Activated CD8-positive, alpha-beta T cell treated with anti-CD3 and anti-CD28 coated beads, Interleukin-2, amount 10 ng/mL, durations not matched to agents 7 days and 5 days (primary cell): Measurements from ENCODE around the gene MYF5. TPM values are rescaled to one million over a fixed set of nuclear protein-coding genes. Genes with fewer than 3 reads are reported as not detected.

Experiments
- ATAC-seq: fragments of 150-1000 bp; cut with Tn5 transposase; one replicate; pipeline ENCODE4 v1.10.0; 2021; ENCODE audit warnings: moderate library complexity
- CTCF ChIA-PET: fragments of 350-600 bp; sonication (Branson Sonifier 250); formaldehyde crosslinking; loops from one replicate; lab custom pipeline; 2021; ENCODE audit warnings: antibody characterized with exemption; lab: Charles Lee
- POLR2A ChIA-PET: fragments of 350-600 bp; sonication (Branson Sonifier 250); formaldehyde crosslinking; loops from one replicate; lab custom pipeline; 2021; ENCODE audit warnings: antibody characterized with exemption; lab: Charles Lee
- DNase-seq: peaks from one replicate; pipeline ENCODE4 v3.0.0-alpha.2; 2020
- H3K27ac Mint-ChIP-seq: one replicate; pipeline ENCODE4 v1.8.0; 2021; ENCODE audit warnings: mild to moderate bottlenecking, mixed read lengths
- H3K27me3 Mint-ChIP-seq: one replicate; pipeline ENCODE4 v1.8.0; 2021; ENCODE audit warnings: low read depth, mixed read lengths
- H3K36me3 Mint-ChIP-seq: one replicate; pipeline ENCODE4 v1.8.0; 2021; ENCODE audit warnings: low read depth, mixed read lengths
- H3K4me1 Mint-ChIP-seq: one replicate; pipeline ENCODE4 v1.8.0; 2021; ENCODE audit warnings: low read depth, mixed read lengths
- H3K4me3 Mint-ChIP-seq: one replicate; pipeline ENCODE4 v1.8.0; 2021; ENCODE audit warnings: mild to moderate bottlenecking, mixed read lengths
- H3K9me3 Mint-ChIP-seq: one replicate; pipeline ENCODE4 v1.8.0; 2022; ENCODE audit warnings: mixed read lengths; ENCODE audit not compliant: insufficient read depth
- total RNA-seq, 2 experiments: library from RNA; stranded (reverse); gene quantifications; one replicate each; pipeline ENCODE4 v1.2.3, GENCODE V29; 2021

MYF5 gene
- total RNA-seq, 2 experiments from 2014 or later: not detected

DNA sequence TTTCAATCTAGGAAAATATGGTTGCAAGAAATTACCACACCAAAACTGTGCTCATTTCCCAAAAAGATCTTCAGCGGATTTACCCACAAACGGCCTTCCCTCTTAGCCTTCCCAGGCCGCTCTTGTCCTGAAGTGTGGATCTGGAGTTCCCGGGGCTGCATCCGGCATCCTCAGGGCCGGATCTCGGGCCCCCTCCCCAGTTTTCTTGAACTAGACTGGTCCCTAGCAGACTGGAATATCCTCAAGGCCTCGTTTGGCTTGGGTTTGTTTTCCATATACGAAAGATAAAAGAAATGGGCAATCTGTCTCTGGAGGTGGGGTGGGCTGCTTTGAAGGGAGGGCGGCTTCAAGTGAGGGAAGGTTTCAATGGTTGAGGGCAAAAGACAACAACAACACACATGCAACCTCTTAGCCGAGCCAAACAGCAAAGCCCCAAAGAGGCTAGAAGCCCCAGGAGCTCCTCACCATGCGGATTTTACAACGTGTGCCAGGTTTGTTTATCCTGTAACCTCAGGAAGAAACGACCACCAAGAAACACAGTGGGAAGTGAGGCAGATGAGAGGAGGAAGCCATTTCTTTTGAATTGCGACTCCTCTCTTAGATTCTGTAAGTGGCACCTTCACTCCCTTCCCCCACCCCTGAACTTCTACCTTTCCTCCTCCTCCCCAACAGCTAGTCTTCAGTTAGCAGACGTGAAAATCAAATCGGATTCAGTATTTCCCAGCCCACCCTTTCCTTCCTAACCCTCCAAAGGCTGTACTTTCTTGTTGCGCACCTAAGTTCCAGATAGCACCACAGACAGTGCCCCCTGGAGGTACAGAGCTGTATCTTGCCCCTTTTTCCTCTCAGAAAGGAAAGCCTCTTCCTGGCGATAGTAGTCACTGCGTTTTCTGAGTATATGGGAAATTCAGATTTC lies 6.6 kb upstream of the MYF5 start:
- Mint-ChIP-seq H3K9me3 (no peaks in the 10 kb centered on the region), H3K27ac (no peak overlapping the region), H3K36me3 (no peaks in the 10 kb centered on the region), H3K4me1 (peaks cover 3% of the 10 kb centered on the region), H3K4me3 (no peak overlapping the region), H3K27me3 (peaks cover 38% of the 10 kb centered on the region)
- CTCF ChIA-PET: no interaction called here
- ATAC-seq (no peak), DNase-seq (no peak)
- POLR2A ChIA-PET: no interaction called here

DNA sequence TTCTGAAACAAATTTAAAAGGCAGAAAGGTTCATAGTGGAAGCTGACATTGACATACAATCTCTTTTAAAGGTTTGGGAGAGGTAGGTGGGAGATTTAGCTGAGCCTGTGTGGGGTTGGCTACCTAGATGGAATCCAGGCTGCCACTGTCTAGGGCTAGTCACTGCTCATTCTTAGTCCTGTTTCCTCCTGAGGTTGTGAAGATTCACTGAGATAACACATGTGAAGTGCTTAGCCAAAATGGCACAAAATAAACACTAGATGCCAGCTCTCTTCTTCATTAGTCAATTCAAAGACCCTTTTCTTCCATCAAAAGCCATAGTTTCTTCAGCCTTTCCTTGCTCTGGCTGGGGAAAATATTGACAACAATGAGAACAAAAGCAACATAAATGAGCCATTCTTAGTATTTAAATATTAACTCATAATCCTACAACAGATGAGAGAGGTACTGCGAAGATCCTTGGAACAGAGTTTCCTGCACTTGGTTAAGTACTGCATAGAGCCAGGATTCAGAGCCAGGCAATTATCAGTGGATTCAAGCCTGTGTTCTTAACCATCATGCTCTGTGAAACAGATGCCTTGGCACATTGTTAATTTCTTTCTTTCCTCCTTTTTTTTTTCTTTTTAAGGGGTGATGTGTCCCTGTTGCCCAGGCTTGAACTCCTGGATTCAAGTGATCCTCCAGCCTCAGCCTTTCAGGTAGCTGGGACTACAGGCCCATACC lies 5.8 kb upstream of the MYF5 start:
- ChIA-PET POLR2A (no interaction called here), CTCF (no interaction called here)
- Mint-ChIP-seq H3K27me3 (peaks cover 41% of the 10 kb centered on the region), H3K4me3 (no peak overlapping the region), H3K4me1 (peaks cover 3% of the 10 kb centered on the region), H3K9me3 (no peaks in the 10 kb centered on the region), H3K36me3 (no peaks in the 10 kb centered on the region), H3K27ac (no peak overlapping the region)
- ATAC-seq (no peak), DNase-seq (no peak)

DNA sequence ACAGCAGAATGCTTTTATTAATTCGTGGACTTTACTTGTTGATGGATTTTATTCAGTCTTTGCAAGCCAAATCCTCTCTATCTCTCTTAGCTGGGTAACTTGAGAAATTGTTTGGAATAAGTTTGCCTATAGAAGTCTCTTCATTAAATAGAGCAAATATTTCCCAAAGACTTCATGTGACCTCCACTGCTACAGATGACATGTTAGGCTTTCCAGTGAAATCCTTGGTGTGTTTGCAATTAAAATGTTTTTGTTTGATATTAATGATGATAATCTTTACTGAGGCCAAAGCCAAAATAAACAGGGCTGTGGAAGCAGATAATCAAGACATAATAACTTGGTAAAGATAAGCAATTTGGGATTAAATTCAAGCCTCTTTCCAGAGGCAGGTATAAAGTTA lies 4.8 kb upstream of the MYF5 start:
- ATAC-seq (no peak), DNase-seq (no peak)
- Mint-ChIP-seq H3K27ac (no peak overlapping the region), H3K9me3 (no peaks in the 10 kb centered on the region), H3K4me3 (no peak overlapping the region), H3K4me1 (peaks cover 3% of the 10 kb centered on the region), H3K36me3 (no peaks in the 10 kb centered on the region), H3K27me3 (peaks cover 48% of the 10 kb centered on the region)
- ChIA-PET POLR2A (no interaction called here), CTCF (no interaction called here)

DNA sequence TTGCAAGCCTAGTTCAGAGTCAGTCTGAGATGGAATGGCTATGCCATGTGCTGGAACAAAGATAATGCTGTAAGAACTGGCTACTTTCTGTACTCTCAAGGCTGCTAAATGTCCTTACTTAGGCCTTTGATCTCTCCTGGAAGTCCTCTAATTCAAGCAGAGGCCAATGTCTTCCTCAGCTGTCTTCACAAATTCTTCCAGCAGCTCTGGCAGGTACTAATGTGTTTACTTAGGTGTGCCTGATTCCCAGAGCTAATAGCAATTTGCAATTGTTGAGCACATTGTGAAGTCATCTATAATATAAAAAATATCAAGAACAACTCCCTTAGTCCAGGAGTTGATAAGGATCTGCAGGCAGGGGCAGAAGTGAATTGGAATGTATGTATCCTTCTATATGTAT lies 3.8 kb upstream of the MYF5 start:
- Mint-ChIP-seq H3K9me3 (no peaks in the 10 kb centered on the region), H3K4me3 (no peak overlapping the region), H3K4me1 (peaks cover 3% of the 10 kb centered on the region), H3K27ac (no peak overlapping the region), H3K27me3 (peaks cover 41% of the 10 kb centered on the region), H3K36me3 (no peaks in the 10 kb centered on the region)
- ChIA-PET CTCF (no interaction called here), POLR2A (no interaction called here)
- no peak for ATAC-seq
- DNase-seq: no peak

DNA sequence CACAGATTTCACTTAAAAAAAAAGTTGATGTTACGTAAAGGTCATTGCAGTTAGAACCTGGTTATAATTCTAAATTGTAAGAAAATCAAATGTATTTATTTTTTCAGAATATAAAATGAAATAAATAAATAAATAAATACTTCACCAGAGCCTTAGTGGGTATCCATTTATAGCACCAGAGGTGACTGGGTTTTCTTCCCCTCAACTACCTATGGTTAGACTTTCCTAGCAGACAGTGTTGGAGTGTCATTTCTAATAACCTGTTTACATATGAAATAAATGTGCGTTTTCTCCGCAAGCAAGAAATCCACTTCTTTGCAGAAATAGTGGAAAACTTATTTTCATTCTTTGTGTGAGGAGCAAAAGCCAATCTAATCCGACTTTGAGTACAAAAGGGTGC lies 3.3 kb upstream of the MYF5 start:
- POLR2A ChIA-PET: no interaction called here

DNA sequence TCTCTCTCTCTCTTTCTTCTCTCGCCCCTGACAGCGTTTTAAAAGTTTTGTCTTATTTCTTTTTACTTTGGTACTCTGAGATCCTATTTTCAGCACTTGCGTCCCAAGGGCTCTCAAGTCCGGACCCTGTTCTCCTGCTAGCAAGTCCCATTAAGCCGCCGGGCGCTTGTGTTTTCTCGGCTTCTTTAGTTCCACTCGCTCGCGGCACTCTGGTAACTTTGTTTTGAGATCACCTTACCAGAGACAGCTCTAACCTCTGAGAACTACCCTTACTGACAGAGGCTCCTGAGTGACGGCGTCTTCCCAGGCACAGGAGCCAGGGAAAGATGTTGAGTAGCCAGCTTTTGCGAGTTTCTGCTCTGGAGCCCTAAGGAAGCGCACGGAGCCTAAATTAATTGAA lies 2.7 kb upstream of the MYF5 start:
- Mint-ChIP-seq H3K27ac (no peak overlapping the region), H3K9me3 (no peaks in the 10 kb centered on the region), H3K4me3 (no peak overlapping the region), H3K27me3 (peaks cover 34% of the 10 kb centered on the region), H3K36me3 (no peaks in the 10 kb centered on the region), H3K4me1 (no peaks in the 10 kb centered on the region)
- CTCF ChIA-PET: no interaction called here
- ATAC-seq (no peak), DNase-seq (no peak)
- POLR2A ChIA-PET: no interaction called here

More for the DNA sequence above, 3.3 kb upstream of the MYF5 start:
- Mint-ChIP-seq H3K36me3 (no peaks in the 10 kb centered on the region), H3K4me3 (no peak overlapping the region), H3K9me3 (no peaks in the 10 kb centered on the region), H3K27me3 (peaks cover 39% of the 10 kb centered on the region), H3K4me1 (peaks cover 3% of the 10 kb centered on the region), H3K27ac (no peak overlapping the region)
- CTCF ChIA-PET: no interaction called here
- DNase-seq: no peak
- no peak for ATAC-seq

DNA sequence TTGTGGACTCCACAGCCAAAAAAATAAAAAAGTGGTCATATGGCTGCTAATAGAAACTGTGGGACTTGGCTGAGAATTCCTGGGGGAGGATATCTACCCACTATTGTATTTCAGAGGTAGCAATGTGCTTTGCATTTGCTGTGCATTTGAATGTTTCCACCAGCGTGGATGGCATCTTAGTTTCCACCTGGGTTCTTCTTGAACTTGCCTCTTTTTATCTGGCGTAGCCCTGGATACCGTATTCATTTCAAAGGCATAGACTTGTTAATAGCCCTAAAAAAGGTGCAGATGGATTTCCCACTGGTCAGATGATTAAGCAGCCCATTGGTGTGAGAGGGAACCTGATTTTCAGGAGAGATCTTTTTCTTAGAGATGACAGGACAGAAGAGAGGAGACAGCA lies 1.9 kb upstream of the MYF5 start:
- CTCF ChIA-PET: no interaction called here
- Mint-ChIP-seq H3K27me3 (peaks cover 30% of the 10 kb centered on the region), H3K36me3 (no peaks in the 10 kb centered on the region), H3K4me1 (no peaks in the 10 kb centered on the region), H3K4me3 (no peak overlapping the region), H3K27ac (no peak overlapping the region), H3K9me3 (no peaks in the 10 kb centered on the region)
- ATAC-seq (no peak), DNase-seq (no peak)
- POLR2A ChIA-PET: no interaction called here

DNA sequence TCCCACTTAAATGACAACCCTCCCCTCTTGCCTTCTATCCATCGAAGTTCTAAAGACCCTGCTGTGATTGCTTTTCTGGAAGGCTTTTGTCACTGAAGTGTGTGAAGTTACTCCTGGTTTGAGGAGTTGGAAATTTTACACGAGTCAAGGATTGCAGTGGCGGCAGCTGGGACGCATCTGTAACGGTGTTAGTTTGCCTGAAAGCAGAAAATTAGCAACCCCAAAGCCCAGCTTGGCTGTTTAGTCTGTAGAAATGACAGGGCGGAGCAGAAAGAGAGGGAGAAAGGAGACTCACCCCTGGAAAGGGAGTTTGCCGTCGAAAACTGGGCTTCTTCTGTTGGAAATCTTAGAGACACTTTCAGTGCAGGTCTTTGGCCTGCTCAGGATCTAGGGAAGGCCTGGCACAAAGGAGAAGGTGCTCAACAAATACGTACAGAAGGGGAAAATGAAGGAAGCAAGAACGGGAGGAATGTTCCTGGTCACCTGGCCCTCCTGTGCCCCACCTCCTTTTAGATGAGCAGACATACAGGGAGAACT lies 931 bp upstream of the MYF5 start:
- Mint-ChIP-seq H3K36me3 (no peaks in the 10 kb centered on the region), H3K27me3 (peaks cover 26% of the 10 kb centered on the region), H3K4me1 (no peaks in the 10 kb centered on the region), H3K27ac (no peak overlapping the region), H3K9me3 (no peaks in the 10 kb centered on the region), H3K4me3 (no peak overlapping the region)
- ChIA-PET CTCF (no interaction called here), POLR2A (no interaction called here)
- ATAC-seq: no peak
- no peak for DNase-seq

DNA sequence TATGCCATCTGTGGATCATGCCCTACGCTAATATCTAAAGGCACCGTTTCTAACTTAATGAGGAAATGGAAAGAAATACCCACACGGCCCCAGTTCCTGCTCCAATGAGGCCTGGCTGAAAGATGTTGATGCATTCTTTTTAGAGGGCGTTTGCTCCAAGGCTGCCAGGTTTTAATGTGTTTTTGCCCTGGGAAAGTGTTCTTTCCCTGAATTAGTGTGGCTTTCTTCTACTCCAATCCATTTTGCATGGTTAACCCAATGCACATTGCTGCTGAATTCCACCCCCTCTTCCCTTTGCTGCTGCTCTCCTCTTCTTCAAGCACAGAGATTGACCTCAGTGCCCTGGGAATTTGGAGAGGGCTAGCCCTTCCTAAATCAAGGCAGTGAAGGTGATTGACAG lies 1.1 kb downstream of the MYF5 start:
- H3K4me3 Mint-ChIP-seq: no peak overlapping the region
- DNase-seq (no peak), ATAC-seq (no peak)
- POLR2A ChIA-PET: no interaction called here
- no peak overlapping the region for H3K27ac Mint-ChIP-seq
- peaks cover 26% of the 10 kb centered on the region for H3K27me3 Mint-ChIP-seq
- H3K36me3 Mint-ChIP-seq: no peaks in the 10 kb centered on the region
- no peaks in the 10 kb centered on the region for H3K9me3 Mint-ChIP-seq
- CTCF ChIA-PET: no interaction called here
- no peaks in the 10 kb centered on the region for H3K4me1 Mint-ChIP-seq

DNA sequence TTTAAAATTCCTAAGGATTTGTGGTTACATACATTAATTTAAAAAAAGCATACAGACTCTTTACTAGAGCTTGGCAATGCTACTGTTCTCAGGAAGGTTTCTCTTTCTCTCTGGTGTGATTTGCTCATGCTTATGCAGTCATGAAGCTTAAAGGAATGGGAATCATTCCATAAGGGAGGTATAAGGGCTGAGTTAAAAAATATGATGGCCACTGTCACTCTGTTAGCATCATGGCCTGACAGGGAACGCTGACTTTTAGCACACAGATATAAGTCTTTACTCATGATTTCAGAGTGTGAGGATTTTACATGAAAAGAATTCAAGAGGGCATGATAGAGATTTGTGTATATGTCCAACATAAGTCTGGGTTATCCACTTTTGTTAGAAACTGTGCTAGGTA lies 3.8 kb downstream of the MYF5 start:
- ChIA-PET POLR2A (no interaction called here), CTCF (no interaction called here)
- ATAC-seq (no peak), DNase-seq (no peak)
- Mint-ChIP-seq H3K27me3 (peaks cover 10% of the 10 kb centered on the region), H3K4me1 (no peaks in the 10 kb centered on the region), H3K4me3 (no peak overlapping the region), H3K36me3 (no peaks in the 10 kb centered on the region), H3K9me3 (no peaks in the 10 kb centered on the region), H3K27ac (no peak overlapping the region)

DNA sequence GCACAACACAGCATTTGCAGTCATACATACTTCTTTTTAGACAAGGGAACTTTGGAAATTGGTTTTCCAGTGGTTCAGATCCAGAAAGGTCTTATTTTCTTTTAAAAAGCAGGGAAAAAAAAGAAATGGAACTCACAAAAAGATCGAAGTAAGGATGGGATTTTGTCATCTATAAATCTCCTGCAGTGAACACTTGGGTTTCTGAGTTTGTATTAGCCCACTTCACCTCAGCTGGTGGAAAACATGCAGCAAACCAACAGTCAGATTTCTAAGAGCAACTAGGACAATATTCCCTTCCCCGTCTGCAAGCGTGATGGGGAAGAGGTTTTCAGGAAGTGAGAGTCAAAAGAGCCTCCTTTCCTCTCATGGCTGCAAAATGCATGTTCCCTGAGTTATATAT lies 4.6 kb downstream of the MYF5 start:
- CTCF ChIA-PET: no interaction called here
- Mint-ChIP-seq H3K9me3 (no peaks in the 10 kb centered on the region), H3K36me3 (no peaks in the 10 kb centered on the region), H3K27me3 (peaks cover 3% of the 10 kb centered on the region), H3K4me3 (no peak overlapping the region), H3K4me1 (no peaks in the 10 kb centered on the region), H3K27ac (no peak overlapping the region)
- POLR2A ChIA-PET: no interaction called here
- no peak for ATAC-seq
- DNase-seq: no peak

DNA sequence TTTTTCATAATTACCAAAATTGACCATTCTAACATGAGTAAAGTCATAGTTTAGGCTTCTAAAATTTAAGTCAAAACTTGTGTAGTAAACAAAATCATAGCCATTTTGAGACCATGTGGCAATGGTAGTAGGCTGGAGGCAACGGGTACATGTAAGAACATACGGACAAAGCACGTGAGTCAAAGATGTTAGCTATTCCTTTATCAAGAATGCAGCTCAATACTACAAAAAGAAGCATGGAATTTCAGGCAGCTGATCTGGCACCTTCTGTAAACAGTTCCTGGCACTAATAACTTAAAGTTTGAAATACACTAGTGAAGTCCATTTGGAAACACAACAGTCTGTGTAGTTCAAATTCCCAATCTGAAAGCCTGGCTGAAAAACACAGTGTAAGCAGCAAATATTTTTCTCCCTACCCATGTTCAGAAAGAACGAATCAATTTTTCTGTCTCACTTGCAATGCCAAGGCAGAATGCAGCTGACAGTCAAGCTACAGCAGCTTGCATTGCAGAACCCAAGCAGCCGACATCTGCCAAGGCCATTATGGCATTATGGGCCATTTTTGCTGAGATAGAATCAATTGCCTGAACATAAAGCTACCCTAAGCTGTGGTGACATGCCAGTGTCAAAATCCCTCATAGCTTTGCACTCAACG lies 29.3 kb downstream of the MYF5 start:
- H3K4me1 Mint-ChIP-seq: no peaks in the 10 kb centered on the region
- H3K36me3 Mint-ChIP-seq: no peaks in the 10 kb centered on the region
- no peak for DNase-seq
- no peak overlapping the region for H3K27ac Mint-ChIP-seq
- no peak for ATAC-seq
- no peak overlapping the region for H3K4me3 Mint-ChIP-seq
- POLR2A ChIA-PET: no interaction called here
- no peaks in the 10 kb centered on the region for H3K9me3 Mint-ChIP-seq
- no peaks in the 10 kb centered on the region for H3K27me3 Mint-ChIP-seq
- CTCF ChIA-PET: no interaction called here
